ENCODE data around the gene TCL1A.
A peak's percentile ranks its signal among the peaks of the same experiment; 100 is the strongest.

The TCL1A gene

GRCh38 chr14:95703805-95704204 lies 10.1 kb downstream of the TCL1A start:
- no peak for DNase-seq

- DNase-seq: no peak
Measured at GRCh38 chr14:95703341-95703740, 10.6 kb downstream of the TCL1A start.

GRCh38 chr14:95701846-95702221 lies 12.1 kb downstream of the TCL1A start:
- no peak for DNase-seq

DNA sequence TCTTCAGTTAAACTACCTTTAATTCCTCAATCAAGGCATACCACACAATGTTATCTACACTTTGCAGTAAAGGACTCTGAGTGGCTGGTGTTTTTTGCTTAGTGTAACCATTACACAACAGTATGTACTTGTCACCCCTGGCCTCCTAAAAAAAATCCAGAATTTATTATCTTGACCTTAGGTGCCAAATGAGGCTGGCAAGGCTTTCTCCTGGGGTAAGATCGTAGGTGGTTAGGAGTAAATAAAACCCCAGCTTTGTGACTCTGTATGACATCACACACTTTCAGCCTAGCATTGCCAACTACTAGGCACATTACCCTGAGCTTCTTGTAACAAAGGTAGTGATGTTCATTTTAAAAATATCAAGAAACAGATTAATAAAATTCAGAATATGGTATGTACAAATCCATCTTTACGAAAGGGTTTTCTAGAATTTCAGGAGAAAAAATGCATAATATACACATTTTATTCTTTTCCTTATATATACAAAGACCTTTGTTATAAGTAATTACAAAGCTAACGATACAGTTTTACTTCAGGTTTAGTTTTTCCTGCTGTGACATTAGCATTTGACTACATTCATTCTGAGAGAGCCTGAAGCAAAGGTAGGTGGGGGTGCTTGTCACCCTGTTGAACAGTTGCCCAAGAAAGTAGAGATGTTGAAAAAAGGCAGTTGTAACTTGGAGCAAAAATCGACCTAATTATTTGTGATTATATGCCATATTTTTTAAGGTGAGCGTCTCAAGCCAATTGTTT lies 13.5 kb downstream of the TCL1A start:
- DNase-seq: no peak

DNA sequence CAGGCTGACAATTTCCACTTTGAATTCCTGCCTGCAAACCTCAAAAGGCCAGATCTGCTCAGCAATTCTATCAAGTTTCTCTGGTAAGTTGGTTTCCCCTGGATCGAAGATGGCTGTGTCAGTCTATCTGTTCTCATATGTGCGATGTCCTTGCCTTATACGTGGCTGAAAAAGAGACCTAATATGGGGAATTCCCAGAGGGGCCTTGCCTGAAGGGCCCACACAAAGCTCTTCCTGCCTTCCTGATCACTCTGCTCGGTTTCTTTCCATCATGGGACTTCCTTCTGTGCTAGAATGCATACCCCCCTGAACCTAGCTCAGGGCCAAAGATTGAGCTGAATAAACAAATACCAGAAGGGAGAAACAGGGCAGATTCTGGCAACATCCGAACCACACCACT lies 14.5 kb downstream of the TCL1A start:
- no peak for DNase-seq

- DNase-seq: no peak
Measured at GRCh38 chr14:95698287-95698686, 15.6 kb downstream of the TCL1A start.

- DNase-seq: no peak
Measured at GRCh38 chr14:95697764-95698163, 16.2 kb downstream of the TCL1A start.

GRCh38 chr14:95696741-95697140 lies 17.2 kb downstream of the TCL1A start:
- no peak for DNase-seq

GRCh38 chr14:95695913-95696312 lies 18.0 kb downstream of the TCL1A start:
- DNase-seq: no peak

DNA sequence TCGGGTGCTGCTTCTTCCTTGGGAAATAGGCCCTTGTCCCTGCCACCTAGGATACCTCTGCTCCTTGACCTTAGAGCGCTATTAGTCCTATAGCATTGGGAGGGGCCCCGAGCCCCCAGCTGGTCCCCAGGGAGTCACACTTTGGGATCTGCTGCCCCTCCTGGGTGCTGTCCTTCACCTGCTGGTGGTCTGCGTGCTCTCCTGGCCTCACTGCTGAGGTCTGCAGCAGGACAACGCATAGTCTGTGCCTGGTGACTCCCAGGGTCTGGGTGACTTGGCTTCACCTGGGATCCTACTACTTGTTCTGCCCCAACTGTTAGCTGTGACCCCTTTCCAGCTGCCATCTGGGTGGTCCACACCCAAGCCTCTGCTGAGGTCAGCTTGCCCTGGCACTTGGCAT lies 18.9 kb downstream of the TCL1A start:
- DNase-seq: no peak

GRCh38 chr14:95692109-95692508 lies 21.8 kb downstream of the TCL1A start:
- DNase-seq: no peak

DNA sequence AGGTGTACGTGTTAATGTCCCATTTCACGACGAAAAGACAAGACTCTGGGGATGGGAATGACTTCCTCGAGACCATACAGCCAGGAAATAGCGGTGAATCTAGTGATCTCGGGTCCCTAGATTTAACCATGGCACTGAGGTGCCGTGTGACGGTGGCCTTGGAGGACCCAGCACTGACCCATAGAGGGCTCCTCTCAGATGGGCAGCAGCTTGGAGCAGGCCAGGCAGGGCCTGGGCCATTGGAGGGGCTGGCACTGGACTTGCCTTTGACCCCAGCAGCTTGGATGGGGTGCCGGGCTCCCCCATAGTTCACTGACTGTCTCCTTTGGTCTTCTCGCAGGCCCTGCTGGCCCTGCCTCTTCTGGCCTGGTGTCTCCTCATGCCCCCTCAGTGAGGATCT lies 22.3 kb downstream of the TCL1A start:
- DNase-seq: no peak

- DNase-seq: no peak
Measured at GRCh38 chr14:95690815-95691214, 23.1 kb downstream of the TCL1A start.

- no peak for DNase-seq
Measured at GRCh38 chr14:95689441-95689840, 24.5 kb downstream of the TCL1A start.

- no peak for DNase-seq
Measured at GRCh38 chr14:95686935-95687334, 27.0 kb downstream of the TCL1A start.

- DNase-seq: no peak
Measured at GRCh38 chr14:95685978-95686922, 27.7 kb downstream of the TCL1A start, which contains the start of gene TCL1B. Gene TCL1B (plus strand): TSS chr14:95686426. CDS start chr14:95686468, 42 bp downstream.

DNA sequence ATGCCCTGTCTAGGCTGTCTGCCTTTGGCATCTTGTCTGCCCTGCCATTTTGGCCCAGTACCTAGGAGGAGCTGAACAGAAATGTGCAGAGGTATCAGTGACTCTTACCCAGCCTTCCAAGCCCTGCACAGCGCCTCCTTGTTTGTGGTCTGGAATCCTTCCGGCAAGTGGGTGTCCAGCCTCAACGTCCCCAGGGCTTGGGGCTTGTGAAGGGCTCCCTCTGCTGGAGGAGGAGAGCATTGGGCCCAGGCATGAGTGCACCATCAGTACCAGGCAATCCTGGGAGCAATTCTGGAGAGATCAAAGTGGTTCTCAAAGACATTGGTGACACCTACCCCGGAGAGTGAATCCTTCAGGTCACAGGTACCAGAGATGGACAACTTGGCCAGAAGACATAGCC lies 30.1 kb downstream of the TCL1A start:
- DNase-seq: peak; percentile 9 to 39

DNA sequence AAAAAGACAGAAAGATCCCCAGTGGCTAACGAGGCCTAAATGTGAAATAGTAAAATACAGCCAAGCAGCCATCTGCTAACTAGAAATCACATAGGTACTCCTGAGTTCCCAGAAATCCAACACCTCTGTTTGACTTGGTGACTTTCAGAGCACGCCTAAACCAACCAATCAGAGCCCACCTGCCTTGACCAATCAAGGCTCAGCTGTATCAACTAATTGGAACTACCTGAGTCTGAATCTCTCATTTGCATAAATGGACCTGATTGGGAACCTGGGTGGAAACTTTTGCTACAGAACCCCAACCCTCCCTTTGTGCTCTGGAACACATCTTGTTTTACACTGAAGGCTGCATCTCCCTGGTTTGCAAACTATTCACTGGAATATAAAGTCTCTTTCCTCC lies 32.8 kb downstream of the TCL1A start:
- no peak for DNase-seq

DNA sequence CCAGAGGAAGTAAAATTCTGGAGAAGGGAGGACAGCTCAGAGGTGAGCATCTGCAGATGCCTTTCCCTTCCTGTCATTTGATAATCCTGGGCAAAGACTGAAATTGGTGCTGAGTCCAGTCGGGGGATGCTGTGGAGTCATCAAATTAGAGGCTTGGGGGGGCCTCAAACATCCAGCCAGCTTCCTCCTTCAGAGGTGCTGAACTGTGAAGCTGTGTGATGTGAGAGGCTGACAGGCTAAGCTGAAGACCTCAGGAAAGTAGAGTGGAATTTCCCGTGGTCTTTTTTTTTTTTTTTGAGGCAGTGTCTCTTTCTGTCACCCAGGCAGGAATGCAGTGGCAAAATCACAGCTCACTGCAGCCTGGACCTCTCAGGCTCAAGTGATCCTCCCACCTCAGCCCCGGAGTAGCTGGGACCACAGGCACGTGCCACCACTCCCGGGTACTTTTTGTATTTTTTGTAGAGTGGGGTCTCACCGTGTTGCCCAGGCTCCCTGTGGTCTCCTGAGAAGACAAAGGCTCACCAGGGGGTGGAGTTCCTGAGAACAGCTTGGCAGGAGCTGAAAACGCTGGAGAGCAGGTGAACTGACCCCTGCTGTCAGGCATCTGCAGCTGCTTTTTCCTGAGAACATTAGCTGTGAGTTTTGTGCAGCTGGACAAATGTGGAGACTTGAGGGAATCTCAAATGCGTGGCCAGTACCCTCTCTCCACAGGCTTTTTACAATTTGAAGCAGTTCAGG lies 33.8 kb downstream of the TCL1A start:
- DNase-seq: no peak

DNA sequence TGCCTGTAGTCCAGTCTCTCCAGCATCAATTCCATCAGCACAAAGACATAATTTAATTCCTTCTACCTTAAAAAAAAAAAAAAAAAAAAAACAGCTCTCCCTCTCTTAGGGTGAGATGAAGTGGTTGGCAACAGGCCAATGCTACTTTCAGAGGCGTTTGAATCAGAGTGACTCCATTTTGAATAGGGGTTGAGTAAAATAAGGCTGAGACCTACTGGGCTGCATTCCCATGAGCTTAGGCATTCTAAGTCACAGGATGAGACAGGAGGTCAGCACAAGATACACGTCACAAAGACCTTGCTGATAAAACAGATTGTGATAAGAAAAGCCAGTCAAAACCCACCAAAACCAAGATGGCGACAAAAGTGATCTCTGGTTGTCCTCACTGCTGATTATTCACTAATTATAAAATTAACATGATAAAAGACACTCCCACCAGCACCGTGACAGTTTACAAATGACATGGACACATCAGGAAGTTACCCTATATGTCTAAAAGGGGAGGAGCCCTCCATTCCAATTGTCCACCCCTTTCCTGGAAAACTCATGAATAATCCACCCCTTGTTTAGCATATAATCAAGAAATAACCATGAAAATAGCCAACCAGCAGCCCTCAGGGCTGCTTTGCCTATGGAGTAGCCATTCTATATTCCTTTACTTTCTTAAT lies 34.6 kb downstream of the TCL1A start:
- DNase-seq: no peak

DNA sequence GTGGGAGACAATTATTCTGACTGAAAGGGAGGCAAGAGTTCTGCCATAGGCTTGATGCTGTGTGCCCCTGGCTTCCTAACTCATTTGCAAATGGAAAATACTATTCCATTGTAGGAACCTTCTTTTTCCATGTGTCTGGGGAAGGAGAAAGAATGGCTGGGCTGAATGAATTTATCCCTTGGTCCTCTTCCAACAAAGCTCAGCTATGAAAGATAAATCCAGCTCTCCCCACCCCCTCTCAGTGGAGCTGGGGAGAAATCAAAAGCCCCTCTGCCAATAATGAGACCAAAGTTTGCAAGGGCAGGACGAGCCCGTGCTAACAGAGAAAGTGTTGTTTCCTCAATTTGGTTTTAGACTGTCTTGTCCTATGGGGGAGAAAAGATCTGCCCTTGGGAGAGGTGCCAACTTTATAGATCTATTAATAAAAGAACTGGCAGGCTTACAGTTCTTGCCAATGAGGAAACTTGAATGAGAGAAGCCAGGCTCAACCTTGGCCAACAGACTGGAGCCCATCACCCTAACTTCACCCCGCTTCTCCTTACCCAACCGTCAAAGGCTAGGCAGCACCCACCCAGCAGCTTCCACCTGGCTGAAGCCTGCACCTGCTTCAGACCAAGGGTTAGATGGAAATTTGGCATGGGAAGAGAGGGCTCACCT lies 36.6 kb downstream of the TCL1A start:
- no peak for DNase-seq

DNA sequence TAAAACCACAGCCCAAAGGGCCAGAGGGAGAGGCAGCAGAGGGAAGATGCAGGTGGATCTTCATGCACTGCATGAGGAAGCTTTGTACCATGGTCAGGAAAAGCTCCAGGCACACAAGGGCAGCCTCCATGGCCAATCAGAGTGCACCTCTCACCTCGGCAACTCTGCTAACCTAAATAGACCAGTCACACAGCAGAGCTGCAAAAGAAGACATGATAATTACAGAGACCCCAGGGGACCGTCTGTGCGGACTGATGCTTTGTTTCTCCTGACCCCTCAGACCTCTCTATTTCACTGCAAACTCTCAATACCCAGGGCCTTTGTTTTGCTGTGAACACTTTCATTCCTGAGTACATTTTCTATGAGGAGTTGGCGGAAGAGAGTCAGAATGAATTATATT lies 38.4 kb downstream of the TCL1A start:
- DNase-seq: no peak

Measured in stimulated activated CD4-positive, alpha-beta T cell treated with anti-CD3 and anti-CD28 coated beads, Interleukin-2, amount 100 ng/mL, for 48 hours (primary cell).